HFFc6 (cell line): ENCODE measurements around the gene NFATC2. TPM values are rescaled to one million over a fixed set of nuclear protein-coding genes. Genes with fewer than 3 reads are reported as not detected.

Source experiments
- DNase-seq: peaks from one replicate; pipeline ENCODE4 v3.0.0-alpha.2; 2018
- H3K27ac Mint-ChIP-seq: 2 replicates; pipeline ENCODE4 v1.8.0; 2020; ENCODE audit warnings: mild to moderate bottlenecking, mixed read lengths
- H3K27me3 Mint-ChIP-seq: 2 replicates; pipeline ENCODE4 v1.8.0; 2021; ENCODE audit warnings: mild to moderate bottlenecking, moderate library complexity, mixed read lengths; ENCODE audit not compliant: insufficient read depth
- H3K36me3 Mint-ChIP-seq: 2 replicates; pipeline ENCODE4 v1.8.0; 2021; ENCODE audit warnings: low read depth, mixed read lengths
- H3K4me1 Mint-ChIP-seq: 2 replicates; pipeline ENCODE4 v1.8.0; 2020; ENCODE audit warnings: low read depth, mixed read lengths
- H3K4me3 Mint-ChIP-seq: 2 replicates; pipeline ENCODE4 v1.8.0; 2020; ENCODE audit warnings: mild to moderate bottlenecking, moderate library complexity, mixed read lengths
- H3K9me3 Mint-ChIP-seq: 2 replicates; pipeline ENCODE4 v1.8.0; 2020; ENCODE audit warnings: mild to moderate bottlenecking, mixed read lengths
- total RNA-seq, 6 experiments: library from RNA; stranded (reverse); fragmentation: NEBNext Ultra II Directional; extraction: Animal tissue kit (Norgen Biotek cat#: 25700); gene quantifications; 2 replicates in 1 of 6; 3 replicates in 5 of 6; pipeline ENCODE4 v1.2.3, GENCODE V29; 2021
- TF ChIP-seq, protein P1 (sequence below): fragments of 200-600 bp; sonication (generic); IDR thresholded peaks from 2 replicates; pipeline ENCODE4 v1.5.0; 2021; ENCODE audit warnings: antibody characterized with exemption, mild to moderate bottlenecking

NFATC2 gene
- total RNA-seq, 6 experiments from 2014 or later = 0.50 to 1.1 (median 0.84) TPM

DNA sequence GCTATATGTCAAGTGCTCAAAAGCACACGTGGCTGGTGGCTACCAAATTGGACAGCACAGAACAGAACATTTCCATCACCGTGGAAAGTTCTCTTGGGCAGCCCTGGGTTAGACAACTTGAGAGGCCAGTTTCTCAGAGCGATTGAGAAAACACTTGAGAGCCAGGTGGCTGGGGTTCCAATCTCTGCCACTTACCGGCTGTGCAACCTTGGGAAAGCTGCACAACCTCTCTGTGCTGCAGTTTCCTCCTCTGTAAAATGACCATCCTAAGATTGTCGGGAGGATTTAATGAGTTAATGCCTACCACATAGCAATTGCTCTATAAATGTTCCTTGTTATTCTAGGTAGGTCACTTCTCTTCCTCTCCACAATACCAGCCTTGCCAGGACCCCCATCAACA is 25.1 kb upstream of the NFATC2 start:
- peaks cover 9% of the 10 kb centered on the region for H3K9me3 Mint-ChIP-seq

DNA sequence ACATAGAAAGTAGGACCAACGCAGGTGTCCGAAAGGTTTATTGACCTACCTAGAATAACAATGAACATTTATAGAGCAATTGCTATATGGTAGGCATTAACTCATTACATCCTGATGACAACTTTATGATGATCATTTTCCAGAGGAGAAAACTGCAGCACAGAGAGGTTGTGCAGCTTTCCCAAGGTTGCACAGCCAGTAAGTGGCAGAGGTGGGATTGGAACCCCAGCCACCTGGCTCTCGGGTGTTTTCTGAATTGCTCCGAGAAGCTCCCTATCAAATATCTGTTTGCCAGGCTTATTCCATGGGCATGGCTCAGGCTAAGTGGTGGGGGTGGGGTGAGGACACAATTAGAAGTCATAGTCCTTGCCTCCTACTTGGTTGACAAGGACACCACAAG is 24.1 kb upstream of the NFATC2 start:
- Mint-ChIP-seq H3K27ac (no peak overlapping the region), H3K36me3 (0 out of 2 replicates have a peak, but pooled peaks cover 5% of the 10 kb centered on the region), H3K27me3 (peaks cover 18% of the 10 kb centered on the region), H3K4me3 (no peak overlapping the region), H3K4me1 (peaks cover 54% of the 10 kb centered on the region), H3K9me3 (peaks cover 9% of the 10 kb centered on the region)
- TF ChIP-seq, protein P1, sequence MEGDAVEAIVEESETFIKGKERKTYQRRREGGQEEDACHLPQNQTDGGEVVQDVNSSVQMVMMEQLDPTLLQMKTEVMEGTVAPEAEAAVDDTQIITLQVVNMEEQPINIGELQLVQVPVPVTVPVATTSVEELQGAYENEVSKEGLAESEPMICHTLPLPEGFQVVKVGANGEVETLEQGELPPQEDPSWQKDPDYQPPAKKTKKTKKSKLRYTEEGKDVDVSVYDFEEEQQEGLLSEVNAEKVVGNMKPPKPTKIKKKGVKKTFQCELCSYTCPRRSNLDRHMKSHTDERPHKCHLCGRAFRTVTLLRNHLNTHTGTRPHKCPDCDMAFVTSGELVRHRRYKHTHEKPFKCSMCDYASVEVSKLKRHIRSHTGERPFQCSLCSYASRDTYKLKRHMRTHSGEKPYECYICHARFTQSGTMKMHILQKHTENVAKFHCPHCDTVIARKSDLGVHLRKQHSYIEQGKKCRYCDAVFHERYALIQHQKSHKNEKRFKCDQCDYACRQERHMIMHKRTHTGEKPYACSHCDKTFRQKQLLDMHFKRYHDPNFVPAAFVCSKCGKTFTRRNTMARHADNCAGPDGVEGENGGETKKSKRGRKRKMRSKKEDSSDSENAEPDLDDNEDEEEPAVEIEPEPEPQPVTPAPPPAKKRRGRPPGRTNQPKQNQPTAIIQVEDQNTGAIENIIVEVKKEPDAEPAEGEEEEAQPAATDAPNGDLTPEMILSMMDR = no peak
- no peak for DNase-seq

More for the DNA sequence above, 25.1 kb upstream of the NFATC2 start:
- DNase-seq = no peak
- Mint-ChIP-seq H3K4me1 (peaks cover 50% of the 10 kb centered on the region), H3K4me3 (no peak overlapping the region), H3K27me3 (peaks cover 16% of the 10 kb centered on the region), H3K27ac (no peak overlapping the region), H3K36me3 (0 out of 2 replicates have a peak, but pooled peaks cover 5% of the 10 kb centered on the region)
- TF ChIP-seq, protein P1 = no peak

DNA sequence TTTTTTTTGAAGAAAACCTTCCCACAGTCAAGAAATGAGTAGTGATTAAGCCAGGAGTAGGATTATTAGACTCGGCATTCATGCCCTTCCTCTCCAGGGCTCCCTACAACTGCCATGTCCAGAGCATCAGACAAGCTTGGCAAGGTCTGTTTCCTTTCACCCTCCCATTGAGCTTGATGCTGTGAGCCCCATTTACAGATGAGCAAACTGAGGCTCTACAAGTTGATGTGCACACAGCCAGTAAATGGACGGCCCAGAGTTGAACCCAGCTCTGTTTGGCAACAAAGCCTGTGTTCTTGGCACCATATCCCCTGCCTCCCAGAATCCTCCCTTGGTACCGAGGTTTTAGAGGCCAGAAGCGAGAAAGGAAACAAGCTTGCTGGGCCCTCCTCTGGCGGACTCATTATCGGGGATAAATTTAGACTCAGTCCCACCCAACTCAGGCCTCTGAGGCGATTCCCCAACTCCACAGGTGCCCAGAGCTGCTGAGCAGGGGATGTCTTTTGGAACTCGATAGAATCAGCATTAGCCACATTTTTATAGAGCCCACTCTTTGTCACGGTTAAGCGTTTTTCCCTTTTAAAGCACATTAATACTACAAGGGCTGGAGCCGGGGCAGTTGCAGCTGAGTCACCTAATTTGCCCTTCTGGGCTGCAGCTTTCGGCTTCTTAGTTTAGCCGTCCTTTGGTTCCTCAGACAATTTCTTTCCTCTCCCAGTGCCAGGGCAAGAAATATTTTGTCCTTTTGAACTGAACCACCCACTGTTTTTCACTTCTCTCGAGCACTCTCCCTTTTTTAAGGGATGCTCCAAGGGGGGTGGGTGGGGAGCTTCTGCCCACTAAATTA is 23.0 kb upstream of the NFATC2 start:
- H3K27me3 Mint-ChIP-seq = peaks cover 15% of the 10 kb centered on the region
- H3K4me1 Mint-ChIP-seq = peaks cover 56% of the 10 kb centered on the region
- H3K9me3 Mint-ChIP-seq = peaks cover 9% of the 10 kb centered on the region
- TF ChIP-seq, protein P1 = no peak
- DNase-seq = peak; percentile 64
- peak overlapping the region; percentile 80 for H3K4me3 Mint-ChIP-seq
- H3K36me3 Mint-ChIP-seq = no peaks in the 10 kb centered on the region
- peak overlapping the region; percentile 80 for H3K27ac Mint-ChIP-seq

DNA sequence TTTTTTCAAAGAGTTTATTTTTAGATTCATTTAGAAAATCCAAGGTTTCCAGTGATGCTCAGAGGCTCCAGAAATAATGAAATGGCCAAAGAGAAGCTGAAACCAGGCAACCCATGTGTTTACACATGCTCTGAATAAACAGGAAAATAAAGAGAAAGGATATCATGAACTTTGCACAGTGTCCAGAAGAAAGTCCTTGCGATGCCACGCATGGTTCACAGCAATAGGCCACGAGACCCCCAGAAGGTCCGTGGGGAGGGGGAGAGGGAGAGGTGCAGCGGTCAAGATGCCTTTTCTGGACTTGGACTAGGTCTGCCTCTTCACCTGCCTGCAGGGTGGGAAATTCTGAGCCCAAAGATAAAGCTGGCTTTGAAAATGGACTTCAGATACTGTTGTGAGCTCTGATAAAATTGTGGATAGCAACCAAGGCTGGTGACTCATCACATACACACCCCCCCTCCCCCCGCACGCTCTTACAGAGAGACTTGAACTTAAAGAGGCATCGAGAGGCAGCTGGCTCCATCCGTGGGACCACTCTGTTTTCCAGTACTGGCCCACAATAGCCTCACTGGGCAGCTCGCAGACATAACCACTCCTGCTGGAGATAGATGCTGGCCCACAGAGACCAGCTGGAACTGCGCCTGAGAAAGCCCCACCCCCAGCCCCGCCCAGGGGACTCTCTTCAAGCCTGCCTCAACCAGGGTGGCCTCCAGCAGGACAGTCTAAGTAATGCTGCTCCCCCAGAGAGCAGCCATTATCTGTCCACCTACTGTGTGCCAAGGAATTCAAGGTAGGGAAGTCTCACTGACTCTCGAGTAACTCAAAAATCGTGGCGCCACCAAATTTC is 21.2 kb upstream of the NFATC2 start:
- TF ChIP-seq, protein P1 = peak; percentile 51
- peak; percentile 84 for DNase-seq
- Mint-ChIP-seq H3K4me1 (peaks cover 53% of the 10 kb centered on the region), H3K27ac (peak overlapping the region; percentile 100), H3K36me3 (no peaks in the 10 kb centered on the region), H3K27me3 (peaks cover 10% of the 10 kb centered on the region), H3K4me3 (peak overlapping the region; percentile 93), H3K9me3 (peaks cover 8% of the 10 kb centered on the region)

DNA sequence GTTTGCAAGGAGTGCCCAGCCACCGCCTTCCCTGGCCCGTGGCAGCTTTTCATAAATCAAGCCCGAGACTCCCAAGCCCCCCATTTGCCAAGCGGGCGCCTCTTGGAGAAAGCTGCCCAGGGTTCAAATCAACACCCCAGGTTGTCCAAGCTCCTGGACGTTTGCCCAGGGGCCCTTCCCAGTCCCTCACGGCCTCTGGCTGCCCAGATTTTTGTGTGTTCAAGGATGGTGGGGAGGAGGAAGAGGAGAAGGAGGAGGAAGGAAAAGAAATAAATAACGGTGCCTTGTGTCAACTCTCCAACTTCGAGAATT is 20.6 kb upstream of the NFATC2 start:
- TF ChIP-seq, protein P1 = no peak
- H3K4me3 Mint-ChIP-seq = peak overlapping the region; percentile 93

More for the DNA sequence above, 20.6 kb upstream of the NFATC2 start:
- Mint-ChIP-seq H3K27ac (peak overlapping the region; percentile 100), H3K4me1 (peaks cover 53% of the 10 kb centered on the region), H3K9me3 (peaks cover 3% of the 10 kb centered on the region; the same call in 1 of the 2 replicates), H3K36me3 (no peaks in the 10 kb centered on the region), H3K27me3 (peaks cover 10% of the 10 kb centered on the region)
- no peak for DNase-seq
